GM10847 (cell line): ENCODE results near the gene ODAPH.
A peak's percentile ranks its signal among the peaks of the same experiment; 100 is the strongest.

Experiments
- POLR2A ChIP-seq: IDR thresholded peaks from 2 replicates; pipeline ENCODE4 v1.6.1; 2011; ENCODE audit not compliant: insufficient read length; ENCODE audit errors: extremely low read depth

The ODAPH gene

GRCh38 chr4:75555294-75556164 lies at the start of gene ODAPH:
ODAPH (plus strand) TSS chr4:75556066; CDS start chr4:75556083, 17 bp downstream.
- TF ChIP-seq POLR2A = no peak

GRCh38 chr4:75511841-75512240 lies 44.0 kb upstream of the ODAPH start:
- TF ChIP-seq POLR2A = no peak

GRCh38 chr4:75512386-75513211 lies 43.3 kb upstream of the ODAPH start:
- no peak for TF ChIP-seq POLR2A

- TF ChIP-seq POLR2A = no peak
These were observed 42.2 kb upstream of the ODAPH start for GRCh38 chr4:75513526-75514130.

GRCh38 chr4:75514131-75514948 lies 41.5 kb upstream of the ODAPH start, which contains the start of the genes RCHY1 and THAP6:
RCHY1 (minus strand) TSS chr4:75514403; CDS start chr4:75514286, 117 bp downstream.
THAP6 (plus strand) TSS chr4:75514473; CDS start chr4:75515453, 980 bp downstream.
- peak; percentile 84 for TF ChIP-seq POLR2A

- no peak for TF ChIP-seq POLR2A
These were observed 40.8 kb upstream of the ODAPH start for GRCh38 chr4:75514949-75515612.

GRCh38 chr4:75516144-75516543 lies 39.7 kb upstream of the ODAPH start:
- no peak for TF ChIP-seq POLR2A

- no peak for TF ChIP-seq POLR2A
These were observed 30.8 kb upstream of the ODAPH start for GRCh38 chr4:75525086-75525485.

GRCh38 chr4:75525910-75526309 lies 30.0 kb upstream of the ODAPH start:
- no peak for TF ChIP-seq POLR2A

- no peak for TF ChIP-seq POLR2A
These were observed 28.4 kb upstream of the ODAPH start for GRCh38 chr4:75527482-75527881.

- no peak for TF ChIP-seq POLR2A
These were observed 25.1 kb upstream of the ODAPH start for GRCh38 chr4:75530556-75531322.

GRCh38 chr4:75542824-75543223 lies 13.0 kb upstream of the ODAPH start:
- TF ChIP-seq POLR2A = no peak

- no peak for TF ChIP-seq POLR2A
These were observed 11.0 kb upstream of the ODAPH start for GRCh38 chr4:75544870-75545269.

GRCh38 chr4:75545526-75545925 lies 10.3 kb upstream of the ODAPH start:
- TF ChIP-seq POLR2A = no peak
